Smooth muscle cell (in vitro differentiated cells): ENCODE measurements around the gene FNDC8. TPM values are rescaled to one million over a fixed set of nuclear protein-coding genes. Genes with fewer than 3 reads are reported as not detected.

ENCODE experiments used
- DNase-seq: peaks from one replicate; lab custom pipeline; 2025; ENCODE audit not compliant: unreplicated experiment; lab: John Stamatoyannopoulos, UW
- H2AFZ ChIP-seq: fragments of 200-600 bp; sonication (generic); 2 replicates; pipeline ENCODE4 v1.6.0; 2016; ENCODE audit warnings: antibody characterized with exemption, low read depth, mild to moderate bottlenecking
- H3F3A ChIP-seq: fragments of 200-600 bp; sonication (generic); 2 replicates; pipeline ENCODE4 v1.6.0; 2017; ENCODE audit warnings: antibody characterized with exemption, low read depth
- H3K27ac ChIP-seq: fragments of 200-600 bp; sonication (generic); 2 replicates; pipeline ENCODE4 v1.5.1; 2016; ENCODE audit warnings: low read depth, mild to moderate bottlenecking
- H3K27me3 ChIP-seq: fragments of 200-600 bp; sonication (generic); 2 replicates; pipeline ENCODE4 v1.6.1; 2016; ENCODE audit warnings: low read depth, mild to moderate bottlenecking
- H3K36me3 ChIP-seq: fragments of 200-600 bp; sonication (generic); 2 replicates; pipeline ENCODE4 v1.5.1; 2016; ENCODE audit warnings: low read depth
- H3K4me1 ChIP-seq: fragments of 200-600 bp; sonication (generic); 2 replicates; pipeline ENCODE4 v1.5.1; 2016; ENCODE audit warnings: low read depth
- H3K4me2 ChIP-seq: fragments of 200-600 bp; sonication (generic); 2 replicates; pipeline ENCODE4 v1.6.0; 2016; ENCODE audit warnings: mild to moderate bottlenecking
- H3K4me3 ChIP-seq: fragments of 200-600 bp; sonication (generic); 2 replicates; pipeline ENCODE4 v1.5.1; 2016; ENCODE audit warnings: mild to moderate bottlenecking
- H3K79me2 ChIP-seq: fragments of 200-600 bp; sonication (generic); 2 replicates; pipeline ENCODE4 v1.6.0; 2016; ENCODE audit warnings: low read depth, mild to moderate bottlenecking
- H3K9ac ChIP-seq: fragments of 200-600 bp; sonication (generic); 2 replicates; pipeline ENCODE4 v1.6.0; 2016; ENCODE audit warnings: low read depth
- H3K9me3 ChIP-seq: fragments of 200-600 bp; sonication (generic); replicated peaks from 2 replicates; pipeline ENCODE4 v1.5.1; 2016; ENCODE audit warnings: low read depth
- H4K20me1 ChIP-seq: fragments of 200-600 bp; sonication (generic); 2 replicates; pipeline ENCODE4 v1.6.0; 2016; ENCODE audit warnings: low read depth
- CTCF ChIP-seq: fragments of 200-600 bp; sonication (generic); IDR thresholded peaks from 2 replicates; pipeline ENCODE4 v1.5.1; 2017; ENCODE audit warnings: borderline replicate concordance, mild to moderate bottlenecking, antibody characterized with exemption; ENCODE audit not compliant: insufficient read depth, poor library complexity, severe bottlenecking
- WGBS: methylation state at CpG from one replicate; pipeline ENCODE4 v1.1.7; 2016; ENCODE audit warnings: low lambda C conversion rate; 5-methylcytosine and 5-hydroxymethylcytosine counted together
- polyA plus RNA-seq: library from polyadenylated mRNA; unstranded; fragments of >200 nt; fragmentation: Nextera tagmentation; extraction: Ambion mirVana; gene quantifications from 2 replicates; pipeline ENCODE4 v1.2.1, GENCODE V29; 2016
- total RNA-seq: library from RNA; depleted of rRNA; stranded (reverse); fragments of >200 nt; gene quantifications from 2 replicates; pipeline ENCODE4 v1.2.3, GENCODE V29; 2014

FNDC8 gene
- total and polyA plus RNA-seq, 2 experiments from 2014 or later: not detected

DNA sequence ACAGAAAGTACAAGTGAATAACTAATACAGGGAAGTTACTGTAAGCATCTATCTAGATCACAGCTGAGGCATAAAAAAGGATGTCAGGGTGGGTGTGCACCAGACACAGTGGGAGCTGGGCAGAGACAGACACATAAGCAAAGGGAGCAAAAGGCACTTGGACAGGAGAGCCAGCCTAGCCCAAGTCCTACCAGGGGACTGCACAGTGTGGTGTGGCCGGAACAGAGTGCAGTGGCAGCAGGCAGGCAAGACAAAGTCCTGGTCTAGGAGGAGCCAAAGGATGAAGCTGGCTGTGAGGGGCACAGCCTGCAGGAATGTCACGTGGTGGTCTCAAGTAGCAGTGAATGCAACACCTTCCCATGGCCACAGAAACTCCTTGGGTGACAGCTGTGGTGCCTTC is 23.6 kb upstream of the FNDC8 start:
- Histone ChIP-seq H3K27ac (no peak overlapping the region), H3K4me2 (no peak overlapping the region), H3K27me3 (no peaks in the 10 kb centered on the region), H3K9me3 (no peaks in the 10 kb centered on the region), H4K20me1 (no peaks in the 10 kb centered on the region), H3K9ac (no peak overlapping the region), H3K36me3 (no peaks in the 10 kb centered on the region), H3K79me2 (no peaks in the 10 kb centered on the region), H3F3A (no peaks in the 10 kb centered on the region), H3K4me1 (no peaks in the 10 kb centered on the region), H2AFZ (no peak overlapping the region), H3K4me3 (no peak overlapping the region)
- no peak for DNase-seq
- TF ChIP-seq CTCF: no peak
- 90% methylated on average over 2 of the region's 2 CpGs for WGBS

- Histone ChIP-seq H3K36me3 (no peaks in the 10 kb centered on the region), H3F3A (no peaks in the 10 kb centered on the region), H3K4me2 (no peak overlapping the region), H3K9me3 (no peaks in the 10 kb centered on the region), H3K27ac (no peak overlapping the region), H3K4me3 (no peak overlapping the region), H4K20me1 (no peaks in the 10 kb centered on the region), H3K27me3 (no peaks in the 10 kb centered on the region), H3K4me1 (no peaks in the 10 kb centered on the region), H3K9ac (no peak overlapping the region), H2AFZ (no peak overlapping the region), H3K79me2 (no peaks in the 10 kb centered on the region)
- DNase-seq: no peak
- TF ChIP-seq CTCF: no peak
- 95% methylated on average over 3 of the region's 3 CpGs for WGBS
These were observed 21.5 kb upstream of the FNDC8 start for GRCh38 chr17:35099908-35100307.

DNA sequence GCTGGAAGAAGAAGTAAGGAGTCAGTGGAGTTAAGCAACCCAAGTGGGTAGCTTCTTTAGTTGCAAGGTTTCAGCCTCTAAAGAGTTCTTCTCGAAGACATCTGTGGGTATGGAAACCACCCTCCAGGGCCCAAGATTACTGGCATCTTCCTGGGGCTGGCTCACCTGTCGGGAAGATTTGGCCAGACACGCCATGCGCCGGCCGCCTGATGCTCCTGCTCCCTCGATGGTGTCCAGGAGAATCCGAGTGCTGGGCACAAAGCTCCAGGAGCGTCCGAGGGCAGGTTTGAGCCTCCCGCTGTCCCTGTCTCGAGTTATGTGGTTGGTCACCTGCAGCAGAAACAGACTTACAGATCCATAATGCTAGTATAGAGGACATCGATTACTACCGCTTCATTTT is 20.4 kb upstream of the FNDC8 start:
- Histone ChIP-seq H2AFZ (no peak overlapping the region), H3K9me3 (no peaks in the 10 kb centered on the region), H3K36me3 (no peaks in the 10 kb centered on the region), H3K27me3 (no peaks in the 10 kb centered on the region), H3K4me3 (no peak overlapping the region), H4K20me1 (no peaks in the 10 kb centered on the region), H3F3A (no peaks in the 10 kb centered on the region), H3K4me2 (no peak overlapping the region), H3K79me2 (no peaks in the 10 kb centered on the region), H3K4me1 (no peaks in the 10 kb centered on the region), H3K9ac (no peak overlapping the region), H3K27ac (no peak overlapping the region)
- 99% methylated on average over 14 of the region's 14 CpGs for WGBS
- DNase-seq: no peak
- TF ChIP-seq CTCF: no peak

DNA sequence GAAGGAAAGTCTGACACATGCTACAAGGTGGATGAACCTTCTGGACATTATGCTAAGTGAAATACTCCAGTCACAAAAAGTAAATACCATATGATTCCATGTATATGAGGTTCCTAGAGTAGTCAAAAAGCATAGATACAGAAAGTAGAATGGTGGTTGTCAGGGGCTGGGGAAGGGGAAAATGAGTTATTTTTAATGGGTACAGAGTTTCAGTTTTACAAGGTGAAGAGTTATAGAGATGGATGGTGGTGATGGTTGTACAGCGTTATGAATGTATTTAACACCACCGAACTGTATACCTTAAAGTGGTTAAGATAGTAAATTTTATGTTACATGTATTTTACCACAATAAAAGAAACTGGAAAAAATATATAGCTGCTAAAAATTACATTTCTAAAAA is 19.7 kb upstream of the FNDC8 start:
- no peak overlapping the region for H3K27ac ChIP-seq
- no peaks in the 10 kb centered on the region for H3K9me3 ChIP-seq
- no peaks in the 10 kb centered on the region for H3K79me2 ChIP-seq
- no peak overlapping the region for H3K9ac ChIP-seq
- no peaks in the 10 kb centered on the region for H4K20me1 ChIP-seq
- no peak overlapping the region for H3K4me2 ChIP-seq
- no peaks in the 10 kb centered on the region for H3K36me3 ChIP-seq
- DNase-seq: no peak
- H3K4me3 ChIP-seq: no peak overlapping the region
- no peak for TF ChIP-seq CTCF
- WGBS: 98% methylated on average over 2 of the region's 2 CpGs
- no peaks in the 10 kb centered on the region for H3K27me3 ChIP-seq
- H3K4me1 ChIP-seq: no peaks in the 10 kb centered on the region
- H2AFZ ChIP-seq: no peak overlapping the region
- H3F3A ChIP-seq: no peaks in the 10 kb centered on the region
